Sigmoid colon (tissue), 7 donors: ENCODE measurements around the gene ZFAND3. TPM values are rescaled to one million over a fixed set of nuclear protein-coding genes. Genes with fewer than 3 reads are reported as not detected.

Experiments
- DNase-seq: peaks from one replicate; pipeline ENCODE4 v3.0.0-alpha.2; 2019
- H3K27ac ChIP-seq, 4 donors: fragments of 200-600 bp; sonication (generic); one replicate each; pipeline ENCODE4 v1.5.1; 2016 to 2019; ENCODE audit warnings: mild to moderate bottlenecking in 1 of 4
- H3K27me3 ChIP-seq, 3 donors: fragments of 200-600 bp; sonication (generic); one replicate each; pipeline ENCODE4 v1.5.1; 2019; ENCODE audit warnings: mild to moderate bottlenecking in 1 of 3
- H3K36me3 ChIP-seq, 4 donors: fragments of 200-600 bp; sonication (generic); one replicate each; pipeline ENCODE4 v1.5.1; 2016 to 2019
- H3K4me1 ChIP-seq, 4 donors: fragments of 200-600 bp; sonication (generic); one replicate each; pipeline ENCODE4 v1.5.1; 2017 to 2019
- H3K4me3 ChIP-seq, 4 donors: fragments of 200-600 bp; sonication (generic); one replicate each; pipeline ENCODE4 v1.5.1; 2017 to 2019; ENCODE audit warnings: mild to moderate bottlenecking in 2 of 4, moderate library complexity in 1 of 4
- H3K9me3 ChIP-seq, 4 donors: fragments of 200-600 bp in 3 of 4; sonication (generic) in 3 of 4; one replicate each; pipeline versions ENCODE4 v1.5.1 to v1.6.1; 2013 to 2019
- EP300 ChIP-seq, 4 donors: sonication (generic); formaldehyde crosslinking; IDR thresholded peaks; one replicate each; pipeline ENCODE4 v1.6.1; 2017; ENCODE audit warnings: antibody characterized with exemption in 4 of 4
- POLR2A ChIP-seq, 2 donors: fragments of 450-650 bp; IDR thresholded peaks; one replicate each; pipeline ENCODE4 v1.6.1; 2016; ENCODE audit warnings: antibody characterized with exemption in 2 of 2, mild to moderate bottlenecking in 2 of 2, moderate library complexity in 2 of 2
- POLR2AphosphoS5 ChIP-seq, 4 donors: sonication (generic); formaldehyde crosslinking; IDR thresholded peaks; one replicate each; pipeline ENCODE4 v1.6.1; 2017; ENCODE audit warnings: antibody characterized with exemption in 4 of 4
- whole genome bisulfite sequencing, 2 donors: extraction: QIAGEN DNeasy Blood & Tissue Kit; methylation state at CpG; one replicate each; pipeline ENCODE4 v1.1.7; 2013; 5-methylcytosine and 5-hydroxymethylcytosine counted together
- intact Hi-C: fragments of 100-400 bp; cut with DNase I; formaldehyde crosslinking; loops from one replicate; pipeline ENCODE4 v1.15.1; 2023
- polyA plus RNA-seq, 3 donors: library from polyadenylated mRNA; stranded (reverse); fragments of 200-250 nt; gene quantifications; one replicate each; pipeline ENCODE4 v1.2.3, GENCODE V29; 2013
- total RNA-seq, 4 donors: library from RNA; depleted of rRNA; stranded (reverse); fragments of >200 nt; gene quantifications; one replicate each; pipeline ENCODE4 v1.1.0, GENCODE V29; 2016
- TF ChIP-seq, protein P1 (sequence below), 4 experiments: fragments of 450-650 bp in 3 of 4; fragments of 200-600 bp in 1 of 4; IDR thresholded peaks; one replicate each; pipeline ENCODE4 v1.5.1; 2016 to 2019; ENCODE audit warnings: antibody characterized with exemption in 4 of 4, mild to moderate bottlenecking in 3 of 4, moderate library complexity in 2 of 4
- donor health status: healthy with polysubstance abuse.
- donor health status: Bipolar disorder and iron deficiency.
- donor health status: healthy.

Gene ZFAND3
- total and polyA plus RNA-seq, 7 donors = 32.4 to 54.8 (median 39.0) TPM

GRCh38 chr6:37794825-37795224, 24.7 kb upstream of the ZFAND3 start:
- H3K27ac ChIP-seq = no peak overlapping the region
- H3K4me3 ChIP-seq = no peak overlapping the region
- no peaks in the 10 kb centered on the region for H3K36me3 ChIP-seq
- no peaks in the 10 kb centered on the region for H3K27me3 ChIP-seq
- peaks cover 0 to 17% (median 11%) of the 10 kb centered on the region in 4 donors for H3K4me1 ChIP-seq
- 67 to 69% methylated on average over 1 of the region's 1 CpG for WGBS, 2 donors
- DNase-seq = no peak
- TF ChIP-seq, protein P1, sequence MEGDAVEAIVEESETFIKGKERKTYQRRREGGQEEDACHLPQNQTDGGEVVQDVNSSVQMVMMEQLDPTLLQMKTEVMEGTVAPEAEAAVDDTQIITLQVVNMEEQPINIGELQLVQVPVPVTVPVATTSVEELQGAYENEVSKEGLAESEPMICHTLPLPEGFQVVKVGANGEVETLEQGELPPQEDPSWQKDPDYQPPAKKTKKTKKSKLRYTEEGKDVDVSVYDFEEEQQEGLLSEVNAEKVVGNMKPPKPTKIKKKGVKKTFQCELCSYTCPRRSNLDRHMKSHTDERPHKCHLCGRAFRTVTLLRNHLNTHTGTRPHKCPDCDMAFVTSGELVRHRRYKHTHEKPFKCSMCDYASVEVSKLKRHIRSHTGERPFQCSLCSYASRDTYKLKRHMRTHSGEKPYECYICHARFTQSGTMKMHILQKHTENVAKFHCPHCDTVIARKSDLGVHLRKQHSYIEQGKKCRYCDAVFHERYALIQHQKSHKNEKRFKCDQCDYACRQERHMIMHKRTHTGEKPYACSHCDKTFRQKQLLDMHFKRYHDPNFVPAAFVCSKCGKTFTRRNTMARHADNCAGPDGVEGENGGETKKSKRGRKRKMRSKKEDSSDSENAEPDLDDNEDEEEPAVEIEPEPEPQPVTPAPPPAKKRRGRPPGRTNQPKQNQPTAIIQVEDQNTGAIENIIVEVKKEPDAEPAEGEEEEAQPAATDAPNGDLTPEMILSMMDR (IDR thresholded peaks at IDR 0.05) = no peak
- TF ChIP-seq POLR2A (IDR thresholded peaks at IDR 0.05) (no peak), POLR2AphosphoS5 (IDR thresholded peaks at IDR 0.05) (no peak), EP300 (IDR thresholded peaks at IDR 0.05) (no peak)
- intact Hi-C loops = loop anchor here (5.0 kb wide), 1 partner anchor 62 kb away; no protein-coding TSS in a partner anchor
- H3K9me3 ChIP-seq = no peaks in the 10 kb centered on the region

- WGBS, 2 donors = 92% methylated on average over 11 of the region's 11 CpGs
- intact Hi-C loops = no loop called here
- H3K4me1 ChIP-seq = peaks cover 0 to 4% (median 0%) of the 10 kb centered on the region in 4 donors
- TF ChIP-seq POLR2A (IDR thresholded peaks at IDR 0.05) (no peak), EP300 (IDR thresholded peaks at IDR 0.05) (no peak), POLR2AphosphoS5 (IDR thresholded peaks at IDR 0.05) (no peak)
- TF ChIP-seq, protein P1 (IDR thresholded peaks at IDR 0.05) = no peak
- DNase-seq = no peak
- H3K27me3 ChIP-seq = no peaks in the 10 kb centered on the region
- no peak overlapping the region for H3K4me3 ChIP-seq
- H3K36me3 ChIP-seq = no peaks in the 10 kb centered on the region
- H3K9me3 ChIP-seq = no peaks in the 10 kb centered on the region
- no peak overlapping the region for H3K27ac ChIP-seq
Measured at GRCh38 chr6:37798436-37799262, 20.9 kb upstream of the ZFAND3 start.

DNA sequence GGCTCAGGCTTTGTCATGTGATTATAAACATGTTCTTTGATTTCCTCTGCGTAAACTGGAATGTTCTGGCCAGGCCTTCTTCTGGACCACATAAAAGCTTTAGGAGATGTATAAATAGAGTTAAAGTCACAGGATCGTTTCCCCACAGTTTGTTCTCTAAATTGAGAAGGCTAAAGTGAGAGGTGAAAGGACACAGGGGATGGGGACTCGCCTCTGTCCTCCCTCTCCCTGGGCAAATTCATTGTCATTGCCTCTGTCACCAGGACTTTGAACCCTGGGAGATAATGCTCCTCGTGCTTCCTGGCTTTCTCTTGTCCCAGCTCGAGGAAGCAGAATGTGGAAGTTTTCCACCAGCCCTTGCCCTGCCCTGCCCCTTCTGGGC, 20.3 kb upstream of the ZFAND3 start:
- intact Hi-C loops = no loop called here
- no peaks in the 10 kb centered on the region for H3K9me3 ChIP-seq
- H3K4me3 ChIP-seq = no peak overlapping the region
- no peaks in the 10 kb centered on the region for H3K27me3 ChIP-seq
- DNase-seq = no peak
- 30 to 61% methylated on average over 5 of the region's 5 CpGs for WGBS, 2 donors
- no peaks in the 10 kb centered on the region for H3K36me3 ChIP-seq
- H3K4me1 ChIP-seq = peaks cover 0 to 4% (median 0%) of the 10 kb centered on the region in 4 donors
- no peak for TF ChIP-seq POLR2A (IDR thresholded peaks at IDR 0.05)
- no peak for TF ChIP-seq EP300 (IDR thresholded peaks at IDR 0.05)
- no peak for TF ChIP-seq POLR2AphosphoS5 (IDR thresholded peaks at IDR 0.05)
- TF ChIP-seq, protein P1 (IDR thresholded peaks at IDR 0.05) = no peak
- H3K27ac ChIP-seq = no peak overlapping the region

- Histone ChIP-seq H3K9me3 (no peaks in the 10 kb centered on the region), H3K27me3 (no peaks in the 10 kb centered on the region), H3K4me1 (peaks cover 0 to 4% (median 0%) of the 10 kb centered on the region in 4 donors), H3K27ac (no peak overlapping the region), H3K4me3 (no peak overlapping the region), H3K36me3 (no peaks in the 10 kb centered on the region)
- 86% methylated on average over 10 of the region's 10 CpGs for WGBS, 2 donors
- no peak for TF ChIP-seq POLR2AphosphoS5 (IDR thresholded peaks at IDR 0.05)
- TF ChIP-seq, protein P1 (IDR thresholded peaks at IDR 0.05) = no peak
- no peak for TF ChIP-seq POLR2A (IDR thresholded peaks at IDR 0.05)
- no peak for TF ChIP-seq EP300 (IDR thresholded peaks at IDR 0.05)
- intact Hi-C loops = no loop called here
- no peak for DNase-seq
Measured at GRCh38 chr6:37800703-37801604, 18.6 kb upstream of the ZFAND3 start.
